Loucy (cell line): ENCODE data around the gene LIN37.
A peak's percentile ranks its signal among the peaks of the same experiment; 100 is the strongest.

Source experiments
- H2AFZ ChIP-seq: fragments of 200-600 bp; sonication (generic); 2 replicates; pipeline ENCODE4 v1.6.0; 2016; ENCODE audit warnings: antibody characterized with exemption, mild to moderate bottlenecking, low read length, moderate library complexity
- H3F3A ChIP-seq: fragments of 200-600 bp; 2 replicates; pipeline ENCODE4 v1.6.0; 2016; ENCODE audit warnings: antibody characterized with exemption, low read depth, mild to moderate bottlenecking
- H3K27me3 ChIP-seq: fragments of 200-600 bp; sonication (generic); 2 replicates; pipeline ENCODE4 v1.6.1; 2014; ENCODE audit warnings: low read length, mild to moderate bottlenecking; ENCODE audit not compliant: insufficient read depth, poor library complexity, severe bottlenecking
- H3K36me3 ChIP-seq: fragments of 200-600 bp; sonication (generic); 2 replicates; pipeline ENCODE4 v1.6.1; 2016; ENCODE audit warnings: low read length; ENCODE audit not compliant: insufficient read depth
- H3K4me1 ChIP-seq: fragments of 200-600 bp; sonication (generic); 2 replicates; pipeline ENCODE4 v1.5.1; 2014; ENCODE audit warnings: low read length, mild to moderate bottlenecking; ENCODE audit not compliant: insufficient read depth, poor library complexity, severe bottlenecking
- H3K4me2 ChIP-seq: fragments of 200-600 bp; sonication (generic); 2 replicates; pipeline ENCODE4 v1.6.0; 2014; ENCODE audit warnings: antibody characterized with exemption, low read length, low read depth, mild to moderate bottlenecking; ENCODE audit not compliant: poor library complexity, severe bottlenecking
- H3K4me3 ChIP-seq: fragments of 200-600 bp; sonication (generic); 2 replicates; pipeline ENCODE4 v1.5.1; 2014; ENCODE audit warnings: low read length, mild to moderate bottlenecking, mixed read lengths; ENCODE audit not compliant: poor library complexity, severe bottlenecking
- H3K79me2 ChIP-seq: fragments of 200-600 bp; sonication (generic); 2 replicates; pipeline ENCODE4 v1.6.1; 2014; ENCODE audit warnings: low read length; ENCODE audit not compliant: insufficient read depth
- H3K9ac ChIP-seq: fragments of 200-600 bp; sonication (generic); 2 replicates; pipeline ENCODE4 v1.6.0; 2014; ENCODE audit warnings: mild to moderate bottlenecking, low read depth, low read length, moderate library complexity; ENCODE audit not compliant: poor library complexity, severe bottlenecking
- H3K9me2 ChIP-seq: fragments of 200-600 bp; sonication (generic); replicated peaks from 2 replicates; pipeline ENCODE4 v1.6.1; 2016; ENCODE audit warnings: low read depth, low read length, mixed read lengths
- H3K9me3 ChIP-seq: fragments of 200-600 bp; sonication (generic); 2 replicates; pipeline ENCODE4 v1.6.1; 2014; ENCODE audit warnings: mild to moderate bottlenecking, antibody characterized with exemption, low read length, low read depth; ENCODE audit not compliant: insufficient read depth
- H4K20me1 ChIP-seq: fragments of 200-600 bp; sonication (generic); 2 replicates; pipeline ENCODE4 v1.6.0; 2014; ENCODE audit warnings: antibody characterized with exemption, low read length, mild to moderate bottlenecking; ENCODE audit not compliant: insufficient read depth, poor library complexity, severe bottlenecking
- CTCF ChIP-seq: fragments of 200-600 bp; sonication (generic); conservative IDR thresholded peaks from 2 replicates; pipeline ENCODE4 v1.5.1; 2014; ENCODE audit warnings: mild to moderate bottlenecking, antibody characterized with exemption, low read length
- EZH2phosphoT487 ChIP-seq: fragments of 200-600 bp; IDR thresholded peaks from 2 replicates; pipeline ENCODE4 v1.6.1; 2018; ENCODE audit warnings: antibody characterized with exemption, mild to moderate bottlenecking, moderate library complexity, borderline replicate concordance

LIN37 gene

GRCh38 chr19:35750167-35750566, 1.8 kb downstream of the LIN37 start:
- Histone ChIP-seq H3F3A (no peaks in the 10 kb centered on the region), H3K27me3 (no peaks in the 10 kb centered on the region), H3K36me3 (no peaks in the 10 kb centered on the region; the same call in 1 of the 2 replicates), H3K9ac (no peak overlapping the region), H3K9me2 (no peaks in the 10 kb centered on the region), H3K4me2 (peak overlapping the region; percentile 78), H3K4me3 (peak overlapping the region; percentile 16), H3K9me3 (no peaks in the 10 kb centered on the region), H3K79me2 (peaks cover 22% of the 10 kb centered on the region), H4K20me1 (no peaks in the 10 kb centered on the region), H2AFZ (no peak overlapping the region), H3K4me1 (peaks cover 23% of the 10 kb centered on the region)
- TF ChIP-seq EZH2phosphoT487 (no peak), CTCF (no peak)

- TF ChIP-seq CTCF (no peak), EZH2phosphoT487 (no peak)
- H3F3A ChIP-seq, result no peaks in the 10 kb centered on the region
- no peak overlapping the region for H3K4me2 ChIP-seq
- H4K20me1 ChIP-seq, result no peaks in the 10 kb centered on the region
- no peak overlapping the region for H3K4me3 ChIP-seq
- H3K9me2 ChIP-seq, result no peaks in the 10 kb centered on the region
- no peaks in the 10 kb centered on the region; the same call in 1 of the 2 replicates for H3K36me3 ChIP-seq
- H3K27me3 ChIP-seq, result no peaks in the 10 kb centered on the region
- no peak overlapping the region for H3K9ac ChIP-seq
- no peaks in the 10 kb centered on the region for H3K9me3 ChIP-seq
- peaks cover 15% of the 10 kb centered on the region for H3K4me1 ChIP-seq
- H2AFZ ChIP-seq, result no peak overlapping the region
- H3K79me2 ChIP-seq, result peaks cover 13% of the 10 kb centered on the region; the same call in 1 of the 2 replicates
These were observed 3.7 kb downstream of the LIN37 start for GRCh38 chr19:35751839-35752745.

GRCh38 chr19:35752746-35753350, 4.5 kb downstream of the LIN37 start:
- H3K9me3 ChIP-seq, result no peaks in the 10 kb centered on the region
- H3K27me3 ChIP-seq, result no peaks in the 10 kb centered on the region
- H3K4me2 ChIP-seq, result no peak overlapping the region
- H2AFZ ChIP-seq, result no peak overlapping the region
- H3K36me3 ChIP-seq, result no peaks in the 10 kb centered on the region; the same call in 1 of the 2 replicates
- peaks cover 13% of the 10 kb centered on the region; the same call in 1 of the 2 replicates for H3K79me2 ChIP-seq
- H3K4me3 ChIP-seq, result no peak overlapping the region
- no peaks in the 10 kb centered on the region for H3K9me2 ChIP-seq
- peaks cover 17% of the 10 kb centered on the region for H3K4me1 ChIP-seq
- H3K9ac ChIP-seq, result no peak overlapping the region
- no peak for TF ChIP-seq EZH2phosphoT487
- TF ChIP-seq CTCF, result no peak
- H4K20me1 ChIP-seq, result no peaks in the 10 kb centered on the region
- no peaks in the 10 kb centered on the region for H3F3A ChIP-seq
